Panc1 (cell line): ENCODE results near the gene S100B. TPM values are rescaled to one million over a fixed set of nuclear protein-coding genes. Genes with fewer than 3 reads are reported as not detected.

ENCODE experiments used
- ATAC-seq: fragments of 200-7000 bp; cut with Tn5 transposase; 2 replicates; pipeline ENCODE4 v1.9.1; 2020; ENCODE audit warnings: mild to moderate bottlenecking, moderate library complexity
- Bru-seq: library from RNA; stranded (reverse); fragments of 400-500 nt; gene quantifications from one replicate; lab custom pipeline; 2021; lab: Mats Ljungman, UMichigan
- BruChase-seq, 2 experiments: library from RNA; stranded (reverse); fragments of 400-500 nt; gene quantifications; one replicate each; lab custom pipeline; 2021; lab: Mats Ljungman, UMichigan
- BruUV-seq: library from RNA; stranded (reverse); fragments of 400-500 nt; replicated peaks from 2 replicates; lab custom pipeline; 2021; lab: Mats Ljungman, UMichigan
- CTCF ChIA-PET: fragments of 300-600 bp; sonication (Branson Sonifier 250); formaldehyde crosslinking; loops from one replicate; lab custom pipeline; 2022; ENCODE audit warnings: antibody characterized with exemption; lab: Charles Lee
- POLR2A ChIA-PET: fragments of 300-600 bp; sonication (Branson Sonifier 250); formaldehyde crosslinking; loops from one replicate; lab custom pipeline; 2022; ENCODE audit warnings: antibody characterized with exemption; lab: Charles Lee
- DNase-seq: peaks from one replicate; pipeline ENCODE4 v3.0.0-alpha.2; 2010; ENCODE audit warnings: low read depth, low spot score
- H3K27ac ChIP-seq: 2 replicates; pipeline ENCODE4 v1.5.1; 2011; ENCODE audit warnings: mild to moderate bottlenecking, low read length, inconsistent platforms
- H3K27me3 ChIP-seq: fragments of 200-500 bp; sonication (Bioruptor generic); 2 replicates; pipeline ENCODE4 v1.6.0; 2014; ENCODE audit warnings: low read length, inconsistent platforms; ENCODE audit not compliant: control insufficient read depth, insufficient read depth
- H3K36me3 ChIP-seq: fragments of 200-500 bp; sonication (Bioruptor generic); 2 replicates; pipeline ENCODE4 v1.5.1; 2014; ENCODE audit warnings: inconsistent platforms, mild to moderate bottlenecking, low read length, moderate library complexity; ENCODE audit not compliant: control insufficient read depth, insufficient read depth
- H3K4me1 ChIP-seq: 2 replicates; pipeline ENCODE4 v1.5.1; 2011; ENCODE audit warnings: inconsistent platforms, mild to moderate bottlenecking, low read length, moderate library complexity; ENCODE audit not compliant: control insufficient read depth, insufficient read depth
- H3K4me3 ChIP-seq, 2 experiments: 2 replicates each; pipeline ENCODE4 v1.5.1; 2011 to 2012; ENCODE audit warnings: low read depth in 2 of 2, low read length in 2 of 2, mild to moderate bottlenecking in 2 of 2, inconsistent platforms in 1 of 2, moderate library complexity in 1 of 2
- H3K9me3 ChIP-seq: fragments of 200-500 bp; sonication (Bioruptor generic); 2 replicates; pipeline ENCODE4 v1.5.1; 2014; ENCODE audit warnings: low read depth, mild to moderate bottlenecking, inconsistent platforms, low read length, moderate library complexity; ENCODE audit not compliant: control insufficient read depth, insufficient read depth
- POLR2AphosphoS5 ChIP-seq: IDR thresholded peaks from 2 replicates; pipeline ENCODE4 v1.6.1; 2012; ENCODE audit warnings: mild to moderate bottlenecking, low read depth, low read length, moderate library complexity
- SIN3A ChIP-seq: IDR thresholded peaks from 2 replicates; pipeline ENCODE4 v1.6.1; 2012; ENCODE audit warnings: low read depth, mild to moderate bottlenecking, low read length, moderate library complexity, borderline replicate concordance; ENCODE audit not compliant: insufficient read depth
- TCF7L2 ChIP-seq: IDR thresholded peaks from 2 replicates; pipeline ENCODE4 v1.6.1; 2011; ENCODE audit warnings: mild to moderate bottlenecking, low read depth, low read length, inconsistent platforms
- in situ Hi-C: cut with HindIII; loops from 2 replicates; pipeline ENCODE4 v1.10.0; 2016; ENCODE audit warnings: low sequenced_read_pairs, low pct_unique_long_range_greater_than_20kb
- intact Hi-C: fragments of 100-400 bp; cut with micrococcal nuclease; formaldehyde crosslinking; loops from one replicate; pipeline ENCODE4 v1.10.0; 2022; ENCODE audit not compliant: unreplicated experiment
- long read RNA-seq: library from polyadenylated mRNA; unstranded; transcript quantifications from one replicate; pipeline ENCODE4 v2.0.0, GENCODE V29; 2021; ENCODE audit not compliant: unreplicated experiment
- polyA plus RNA-seq: library from polyadenylated mRNA; unstranded; fragments of >200 nt; gene quantifications from one replicate; pipeline ENCODE4 v1.2.1, GENCODE V29; 2012; ENCODE audit warnings: missing spikeins; ENCODE audit not compliant: insufficient read length
- total RNA-seq: library from RNA; stranded (reverse); gene quantifications from one replicate; pipeline ENCODE4 v1.2.1, GENCODE V29; 2021; ENCODE audit not compliant: unreplicated experiment
- TF ChIP-seq, protein P1 (sequence below), 2 experiments: IDR thresholded peaks; 2 replicates each; pipeline ENCODE4 v1.6.1; 2011 to 2012; ENCODE audit warnings: low read depth in 2 of 2, control low read depth in 1 of 2, low read length in 1 of 2, mild to moderate bottlenecking in 1 of 2, moderate library complexity in 1 of 2; ENCODE audit not compliant: insufficient read depth in 1 of 2
- TF ChIP-seq, protein P2 (sequence below): fragments of 450-650 bp; IDR thresholded peaks from 2 replicates; pipeline ENCODE4 v1.5.1; 2017; ENCODE audit warnings: mild to moderate bottlenecking

Gene S100B
- total RNA-seq, result not detected
- not detected for polyA plus RNA-seq
- not detected for Bru-seq, nascent RNA
- not detected for BruChase-seq, experiment 1, labeled RNA remaining after a 2-hour chase
- BruChase-seq, experiment 2, labeled RNA remaining after a 6-hour chase, result not detected
- long read RNA-seq, result 0 reads

DNA sequence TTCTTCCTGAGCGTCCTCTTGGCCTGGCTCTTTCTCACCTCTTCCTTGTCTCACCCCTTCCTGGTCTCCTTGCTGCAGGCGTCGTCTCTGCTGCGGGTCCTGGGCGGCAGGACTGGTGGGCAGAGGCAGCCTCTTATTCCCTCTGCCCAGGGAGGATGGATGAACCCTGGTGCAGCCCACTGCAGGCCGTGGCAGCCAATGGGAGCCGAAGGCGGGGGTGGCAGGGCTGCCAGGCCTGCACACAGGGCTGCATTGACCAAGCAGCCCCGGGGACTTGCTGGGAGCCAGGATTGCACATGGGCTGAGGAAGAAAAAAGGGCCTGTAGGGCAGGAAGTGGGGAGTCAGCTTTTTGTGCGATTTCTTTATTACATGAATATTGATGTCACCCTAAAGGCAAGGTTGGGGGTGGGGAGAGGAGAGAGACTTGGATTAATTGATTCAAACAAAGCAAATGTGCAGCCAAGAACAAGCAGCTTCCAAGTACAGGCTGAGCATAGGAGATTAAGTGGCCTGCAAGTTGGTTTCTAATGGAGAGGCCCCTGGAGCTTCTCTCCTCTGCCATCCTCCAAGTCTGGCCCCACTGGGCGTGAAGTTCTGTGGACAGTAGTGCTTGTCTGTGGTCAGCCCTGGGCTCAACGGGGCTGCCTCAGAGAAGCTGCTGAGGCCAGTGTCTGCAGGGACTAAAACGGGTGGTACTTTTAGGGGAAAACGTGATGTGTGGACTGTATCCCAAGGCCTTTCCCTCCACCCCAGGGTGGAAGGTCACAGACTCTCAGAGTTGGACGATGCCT lies at the start of gene S100B:
TSS of gene S100B (minus strand) at position 108 of the 792 bp plus-strand sequence. CDS start 2,667 bp downstream, outside the sequence.
- TF ChIP-seq POLR2AphosphoS5 (no peak), TCF7L2 (no peak), SIN3A (no peak)
- TF ChIP-seq, protein P1, sequence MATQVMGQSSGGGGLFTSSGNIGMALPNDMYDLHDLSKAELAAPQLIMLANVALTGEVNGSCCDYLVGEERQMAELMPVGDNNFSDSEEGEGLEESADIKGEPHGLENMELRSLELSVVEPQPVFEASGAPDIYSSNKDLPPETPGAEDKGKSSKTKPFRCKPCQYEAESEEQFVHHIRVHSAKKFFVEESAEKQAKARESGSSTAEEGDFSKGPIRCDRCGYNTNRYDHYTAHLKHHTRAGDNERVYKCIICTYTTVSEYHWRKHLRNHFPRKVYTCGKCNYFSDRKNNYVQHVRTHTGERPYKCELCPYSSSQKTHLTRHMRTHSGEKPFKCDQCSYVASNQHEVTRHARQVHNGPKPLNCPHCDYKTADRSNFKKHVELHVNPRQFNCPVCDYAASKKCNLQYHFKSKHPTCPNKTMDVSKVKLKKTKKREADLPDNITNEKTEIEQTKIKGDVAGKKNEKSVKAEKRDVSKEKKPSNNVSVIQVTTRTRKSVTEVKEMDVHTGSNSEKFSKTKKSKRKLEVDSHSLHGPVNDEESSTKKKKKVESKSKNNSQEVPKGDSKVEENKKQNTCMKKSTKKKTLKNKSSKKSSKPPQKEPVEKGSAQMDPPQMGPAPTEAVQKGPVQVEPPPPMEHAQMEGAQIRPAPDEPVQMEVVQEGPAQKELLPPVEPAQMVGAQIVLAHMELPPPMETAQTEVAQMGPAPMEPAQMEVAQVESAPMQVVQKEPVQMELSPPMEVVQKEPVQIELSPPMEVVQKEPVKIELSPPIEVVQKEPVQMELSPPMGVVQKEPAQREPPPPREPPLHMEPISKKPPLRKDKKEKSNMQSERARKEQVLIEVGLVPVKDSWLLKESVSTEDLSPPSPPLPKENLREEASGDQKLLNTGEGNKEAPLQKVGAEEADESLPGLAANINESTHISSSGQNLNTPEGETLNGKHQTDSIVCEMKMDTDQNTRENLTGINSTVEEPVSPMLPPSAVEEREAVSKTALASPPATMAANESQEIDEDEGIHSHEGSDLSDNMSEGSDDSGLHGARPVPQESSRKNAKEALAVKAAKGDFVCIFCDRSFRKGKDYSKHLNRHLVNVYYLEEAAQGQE (IDR thresholded peaks at IDR 0.05; ENCODE audit: insufficient read depth in 1 of 2, low read depth in 2 of 2, low read length in 1 of 2), result no peak
- TF ChIP-seq, protein P2, sequence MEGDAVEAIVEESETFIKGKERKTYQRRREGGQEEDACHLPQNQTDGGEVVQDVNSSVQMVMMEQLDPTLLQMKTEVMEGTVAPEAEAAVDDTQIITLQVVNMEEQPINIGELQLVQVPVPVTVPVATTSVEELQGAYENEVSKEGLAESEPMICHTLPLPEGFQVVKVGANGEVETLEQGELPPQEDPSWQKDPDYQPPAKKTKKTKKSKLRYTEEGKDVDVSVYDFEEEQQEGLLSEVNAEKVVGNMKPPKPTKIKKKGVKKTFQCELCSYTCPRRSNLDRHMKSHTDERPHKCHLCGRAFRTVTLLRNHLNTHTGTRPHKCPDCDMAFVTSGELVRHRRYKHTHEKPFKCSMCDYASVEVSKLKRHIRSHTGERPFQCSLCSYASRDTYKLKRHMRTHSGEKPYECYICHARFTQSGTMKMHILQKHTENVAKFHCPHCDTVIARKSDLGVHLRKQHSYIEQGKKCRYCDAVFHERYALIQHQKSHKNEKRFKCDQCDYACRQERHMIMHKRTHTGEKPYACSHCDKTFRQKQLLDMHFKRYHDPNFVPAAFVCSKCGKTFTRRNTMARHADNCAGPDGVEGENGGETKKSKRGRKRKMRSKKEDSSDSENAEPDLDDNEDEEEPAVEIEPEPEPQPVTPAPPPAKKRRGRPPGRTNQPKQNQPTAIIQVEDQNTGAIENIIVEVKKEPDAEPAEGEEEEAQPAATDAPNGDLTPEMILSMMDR, result no peak
- Histone ChIP-seq H3K9me3 (no peaks in the 10 kb centered on the region), H3K4me1 (no peaks in the 10 kb centered on the region), H3K4me3 (no peak within 1 kb of the TSS), H3K27ac (no peak within 1 kb of the TSS), H3K27me3 (no peaks in the 10 kb centered on the region), H3K36me3 (no peaks in the 10 kb centered on the region)
- ATAC-seq (no peak), DNase-seq (no peak)
- intact Hi-C loops, result no loop called here
- ChIA-PET POLR2A (no interaction called here), CTCF (no interaction called here)
- no TSS peak for BruUV-seq
- in situ Hi-C loops, result no loop called here

DNA sequence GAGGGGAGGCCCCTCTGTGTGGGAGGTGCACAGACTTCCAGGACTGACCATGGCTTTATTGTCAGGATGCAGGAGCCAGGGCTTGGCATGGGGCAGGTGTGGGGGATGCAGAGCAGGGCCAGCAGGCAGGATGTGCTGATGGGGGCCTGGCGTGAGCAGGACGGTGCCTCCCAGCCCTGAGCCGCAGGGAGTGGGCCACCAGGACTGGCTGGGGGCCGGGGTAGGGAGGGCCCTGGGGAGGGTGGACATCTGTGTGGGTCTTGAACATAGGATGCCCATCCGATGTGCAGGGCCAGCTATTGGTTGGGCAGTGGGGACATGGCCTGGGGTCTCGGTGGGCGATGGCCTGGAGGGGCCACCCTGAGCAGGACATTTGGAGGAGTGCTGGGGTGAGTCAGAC lies 46.2 kb upstream of the S100B start:
- ATAC-seq, result no peak
- ChIA-PET CTCF (no interaction called here), POLR2A (no interaction called here)
- BruUV-seq, result no TSS peak
- Histone ChIP-seq H3K4me3 (no peak overlapping the region), H3K4me1 (no peaks in the 10 kb centered on the region), H3K27ac (no peak overlapping the region), H3K36me3 (peaks cover 3% of the 10 kb centered on the region; the same call in 1 of the 2 replicates), H3K27me3 (no peaks in the 10 kb centered on the region), H3K9me3 (no peaks in the 10 kb centered on the region; the same call in 1 of the 2 replicates)
- intact Hi-C loops, result no loop called here
- DNase-seq, result no peak
- in situ Hi-C loops, result no loop called here
- TF ChIP-seq POLR2AphosphoS5, result no peak
- TF ChIP-seq TCF7L2, result no peak
- no peak for TF ChIP-seq SIN3A
